Smooth muscle cell (in vitro differentiated cells): ENCODE measurements around the gene SLC7A10. TPM values are rescaled to one million over a fixed set of nuclear protein-coding genes. Genes with fewer than 3 reads are reported as not detected.

Experiments
- DNase-seq: peaks from one replicate; lab custom pipeline; 2025; ENCODE audit not compliant: unreplicated experiment; lab: John Stamatoyannopoulos, UW
- H2AFZ ChIP-seq: fragments of 200-600 bp; sonication (generic); 2 replicates; pipeline ENCODE4 v1.6.0; 2016; ENCODE audit warnings: antibody characterized with exemption, low read depth, mild to moderate bottlenecking
- H3F3A ChIP-seq: fragments of 200-600 bp; sonication (generic); 2 replicates; pipeline ENCODE4 v1.6.0; 2017; ENCODE audit warnings: antibody characterized with exemption, low read depth
- H3K27ac ChIP-seq: fragments of 200-600 bp; sonication (generic); 2 replicates; pipeline ENCODE4 v1.5.1; 2016; ENCODE audit warnings: low read depth, mild to moderate bottlenecking
- H3K27me3 ChIP-seq: fragments of 200-600 bp; sonication (generic); 2 replicates; pipeline ENCODE4 v1.6.1; 2016; ENCODE audit warnings: low read depth, mild to moderate bottlenecking
- H3K36me3 ChIP-seq: fragments of 200-600 bp; sonication (generic); 2 replicates; pipeline ENCODE4 v1.5.1; 2016; ENCODE audit warnings: low read depth
- H3K4me1 ChIP-seq: fragments of 200-600 bp; sonication (generic); 2 replicates; pipeline ENCODE4 v1.5.1; 2016; ENCODE audit warnings: low read depth
- H3K4me2 ChIP-seq: fragments of 200-600 bp; sonication (generic); 2 replicates; pipeline ENCODE4 v1.6.0; 2016; ENCODE audit warnings: mild to moderate bottlenecking
- H3K4me3 ChIP-seq: fragments of 200-600 bp; sonication (generic); 2 replicates; pipeline ENCODE4 v1.5.1; 2016; ENCODE audit warnings: mild to moderate bottlenecking
- H3K79me2 ChIP-seq: fragments of 200-600 bp; sonication (generic); 2 replicates; pipeline ENCODE4 v1.6.0; 2016; ENCODE audit warnings: low read depth, mild to moderate bottlenecking
- H3K9ac ChIP-seq: fragments of 200-600 bp; sonication (generic); 2 replicates; pipeline ENCODE4 v1.6.0; 2016; ENCODE audit warnings: low read depth
- H3K9me3 ChIP-seq: fragments of 200-600 bp; sonication (generic); replicated peaks from 2 replicates; pipeline ENCODE4 v1.5.1; 2016; ENCODE audit warnings: low read depth
- H4K20me1 ChIP-seq: fragments of 200-600 bp; sonication (generic); 2 replicates; pipeline ENCODE4 v1.6.0; 2016; ENCODE audit warnings: low read depth
- WGBS: methylation state at CpG from one replicate; pipeline ENCODE4 v1.1.7; 2016; ENCODE audit warnings: low lambda C conversion rate; 5-methylcytosine and 5-hydroxymethylcytosine counted together
- polyA plus RNA-seq: library from polyadenylated mRNA; unstranded; fragments of >200 nt; fragmentation: Nextera tagmentation; extraction: Ambion mirVana; gene quantifications from 2 replicates; pipeline ENCODE4 v1.2.1, GENCODE V29; 2016
- total RNA-seq: library from RNA; depleted of rRNA; stranded (reverse); fragments of >200 nt; gene quantifications from 2 replicates; pipeline ENCODE4 v1.2.3, GENCODE V29; 2014
- TF ChIP-seq, protein P1 (sequence below): fragments of 200-600 bp; sonication (generic); IDR thresholded peaks from 2 replicates; pipeline ENCODE4 v1.5.1; 2017; ENCODE audit warnings: borderline replicate concordance, mild to moderate bottlenecking, antibody characterized with exemption; ENCODE audit not compliant: insufficient read depth, poor library complexity, severe bottlenecking

SLC7A10 gene
- total and polyA plus RNA-seq, 2 experiments from 2014 or later = 0.51 TPM; not detected in 1

DNA sequence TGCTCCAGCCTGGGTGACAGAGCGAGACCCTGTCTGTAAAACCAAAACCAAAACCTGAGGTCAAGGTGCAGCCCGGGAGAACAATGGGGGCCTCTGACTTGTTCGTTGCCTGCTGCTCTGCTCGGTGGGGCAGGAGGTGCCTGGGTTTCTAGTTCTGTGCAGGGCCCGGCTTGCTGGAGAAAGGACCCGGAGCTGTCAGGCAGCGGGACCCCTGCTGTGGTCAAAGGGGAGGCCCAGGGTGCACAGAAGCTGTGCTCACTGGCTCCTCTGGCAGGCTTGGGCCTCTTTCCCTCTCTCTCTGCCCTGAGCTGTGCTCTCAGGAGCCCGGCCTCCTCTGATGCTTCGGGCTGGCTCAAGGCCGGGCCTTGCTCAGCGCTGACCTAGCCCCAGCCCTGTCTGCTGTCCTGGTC lies 28.1 kb downstream of the SLC7A10 start:
- 97% methylated on average over 11 of the region's 11 CpGs for WGBS
- Histone ChIP-seq H3K4me1 (no peaks in the 10 kb centered on the region), H3K36me3 (no peaks in the 10 kb centered on the region), H3K9ac (no peak overlapping the region), H2AFZ (no peak overlapping the region), H3K4me3 (no peak overlapping the region), H4K20me1 (peaks cover 21% of the 10 kb centered on the region), H3K4me2 (no peak overlapping the region), H3K9me3 (no peaks in the 10 kb centered on the region), H3K27ac (no peak overlapping the region), H3K79me2 (no peaks in the 10 kb centered on the region), H3K27me3 (no peaks in the 10 kb centered on the region), H3F3A (no peaks in the 10 kb centered on the region)
- no peak for DNase-seq
- TF ChIP-seq, protein P1, sequence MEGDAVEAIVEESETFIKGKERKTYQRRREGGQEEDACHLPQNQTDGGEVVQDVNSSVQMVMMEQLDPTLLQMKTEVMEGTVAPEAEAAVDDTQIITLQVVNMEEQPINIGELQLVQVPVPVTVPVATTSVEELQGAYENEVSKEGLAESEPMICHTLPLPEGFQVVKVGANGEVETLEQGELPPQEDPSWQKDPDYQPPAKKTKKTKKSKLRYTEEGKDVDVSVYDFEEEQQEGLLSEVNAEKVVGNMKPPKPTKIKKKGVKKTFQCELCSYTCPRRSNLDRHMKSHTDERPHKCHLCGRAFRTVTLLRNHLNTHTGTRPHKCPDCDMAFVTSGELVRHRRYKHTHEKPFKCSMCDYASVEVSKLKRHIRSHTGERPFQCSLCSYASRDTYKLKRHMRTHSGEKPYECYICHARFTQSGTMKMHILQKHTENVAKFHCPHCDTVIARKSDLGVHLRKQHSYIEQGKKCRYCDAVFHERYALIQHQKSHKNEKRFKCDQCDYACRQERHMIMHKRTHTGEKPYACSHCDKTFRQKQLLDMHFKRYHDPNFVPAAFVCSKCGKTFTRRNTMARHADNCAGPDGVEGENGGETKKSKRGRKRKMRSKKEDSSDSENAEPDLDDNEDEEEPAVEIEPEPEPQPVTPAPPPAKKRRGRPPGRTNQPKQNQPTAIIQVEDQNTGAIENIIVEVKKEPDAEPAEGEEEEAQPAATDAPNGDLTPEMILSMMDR = no peak

GRCh38 chr19:33196446-33197193 lies 29.0 kb downstream of the SLC7A10 start:
- TF ChIP-seq, protein P1 = no peak
- Histone ChIP-seq H3K4me1 (no peaks in the 10 kb centered on the region), H3K27ac (no peak overlapping the region), H3K36me3 (no peaks in the 10 kb centered on the region), H3K9ac (no peak overlapping the region), H4K20me1 (peaks cover 15% of the 10 kb centered on the region), H3K9me3 (no peaks in the 10 kb centered on the region), H3K4me2 (no peak overlapping the region), H3K79me2 (no peaks in the 10 kb centered on the region), H3K4me3 (no peak overlapping the region), H3F3A (no peaks in the 10 kb centered on the region), H3K27me3 (no peaks in the 10 kb centered on the region), H2AFZ (no peak overlapping the region)
- 97% methylated on average over 10 of the region's 10 CpGs for WGBS
- no peak for DNase-seq

GRCh38 chr19:33195645-33196347 lies 29.9 kb downstream of the SLC7A10 start:
- TF ChIP-seq, protein P1 = no peak
- Histone ChIP-seq H3K27me3 (no peaks in the 10 kb centered on the region), H3K9ac (no peak overlapping the region), H3K4me1 (no peaks in the 10 kb centered on the region), H2AFZ (no peak overlapping the region), H4K20me1 (peaks cover 12% of the 10 kb centered on the region), H3K79me2 (no peaks in the 10 kb centered on the region), H3K27ac (no peak overlapping the region), H3K4me2 (peak overlapping the region; percentile 99), H3K4me3 (peak overlapping the region; percentile 72), H3K36me3 (no peaks in the 10 kb centered on the region), H3F3A (no peaks in the 10 kb centered on the region), H3K9me3 (no peaks in the 10 kb centered on the region)
- no peak for DNase-seq
- WGBS = 92% methylated on average over 17 of the region's 17 CpGs
